H1 (cell line): ENCODE results near the gene BAIAP2L2.

Source experiments
- ASH2L ChIP-seq: fragments of 200-600, 300-600 bp; sonication (generic); IDR thresholded peaks from one replicate; pipeline ENCODE4 v1.7.1; 2017; ENCODE audit warnings: low read length
- CHD1 ChIP-seq: IDR thresholded peaks from 2 replicates; pipeline ENCODE4 v1.6.1; 2012; ENCODE audit warnings: low read depth, low read length, improper control_type of control experiment
- CREB1 ChIP-seq: IDR thresholded peaks from 2 replicates; pipeline ENCODE4 v1.6.1; 2012; ENCODE audit warnings: inconsistent platforms
- CTCF ChIP-seq, 3 experiments: IDR thresholded peaks; 1 replicate in 2 of 3; 2 replicates in 1 of 3; pipeline versions ENCODE4 v1.5.1 to v1.6.1; 2011; ENCODE audit warnings: low read length in 3 of 3, mild to moderate bottlenecking in 3 of 3, inconsistent platforms in 2 of 3, low read depth in 1 of 3, moderate library complexity in 1 of 3; ENCODE audit not compliant: insufficient read depth in 1 of 3; ENCODE audit errors: control extremely low read depth in 1 of 3
- EGR1 ChIP-seq: IDR thresholded peaks from 2 replicates; pipeline ENCODE4 v1.6.1; 2011; ENCODE audit warnings: low read depth, low read length, borderline replicate concordance
- EZH2 ChIP-seq: fragments of 200-600 bp; sonication (generic); IDR thresholded peaks from 2 replicates; pipeline ENCODE4 v1.7.1; 2012; ENCODE audit warnings: low read depth, mild to moderate bottlenecking, moderate library complexity, low read length, inconsistent platforms; ENCODE audit not compliant: severe bottlenecking
- JUN ChIP-seq: IDR thresholded peaks from 2 replicates; pipeline ENCODE4 v1.6.1; 2011; ENCODE audit warnings: low read depth, mild to moderate bottlenecking, improper control_type of control experiment, low read length
- POLR2A ChIP-seq, 2 experiments: IDR thresholded peaks; 1 replicate in 1 of 2; 2 replicates in 1 of 2; pipeline ENCODE4 v1.6.1; 2011; ENCODE audit warnings: low read depth in 2 of 2, low read length in 2 of 2, mild to moderate bottlenecking in 2 of 2; ENCODE audit errors: control extremely low read depth in 1 of 2
- POLR2AphosphoS5 ChIP-seq: IDR thresholded peaks from 2 replicates; pipeline ENCODE4 v1.6.1; 2011; ENCODE audit warnings: low read depth, low read length
- RAD21 ChIP-seq, 2 experiments: IDR thresholded peaks in 1 of 2; conservative IDR thresholded peaks in 1 of 2; 2 replicates each; pipeline ENCODE4 v1.6.1; 2011; ENCODE audit warnings: low read depth in 2 of 2, low read length in 2 of 2, improper control_type of control experiment in 1 of 2, inconsistent platforms in 1 of 2, mild to moderate bottlenecking in 1 of 2, moderate library complexity in 1 of 2
- RFX5 ChIP-seq: IDR thresholded peaks from 2 replicates; pipeline ENCODE4 v1.6.1; 2011; ENCODE audit warnings: low read depth, low read length, improper control_type of control experiment, borderline replicate concordance
- SIN3A ChIP-seq, 2 experiments: IDR thresholded peaks in 1 of 2; conservative IDR thresholded peaks in 1 of 2; 2 replicates each; pipeline ENCODE4 v1.6.1; 2011 to 2012; ENCODE audit warnings: low read length in 2 of 2, improper control_type of control experiment in 1 of 2, low read depth in 1 of 2, mild to moderate bottlenecking in 1 of 2
- SUZ12 ChIP-seq: fragments of 200-600 bp; sonication (generic); IDR thresholded peaks from 2 replicates; pipeline ENCODE4 v1.6.1; 2012; ENCODE audit warnings: mild to moderate bottlenecking, inconsistent platforms, low read length, moderate library complexity, mixed read lengths

GRCh38 chr22:38125038-38125610, 14.6 kb upstream of the BAIAP2L2 start:
- TF ChIP-seq CTCF (IDR thresholded peaks at IDR 0.05; ENCODE audit: control extremely low read depth in 1 of 3, insufficient read depth in 1 of 3, low read depth in 1 of 3, low read length in 3 of 3) (no peak), SUZ12 (no peak), RAD21 (IDR thresholded peaks at IDR 0.05 in 1 of 2, conservative IDR thresholded peaks at IDR 0.05 in 1 of 2; ENCODE audit: low read depth in 2 of 2, low read length in 2 of 2) (no peak), CHD1 (no peak), EZH2 (no peak), EGR1 (no peak), POLR2A (IDR thresholded peaks at IDR 0.05; ENCODE audit: control extremely low read depth in 1 of 2, low read depth in 2 of 2, low read length in 2 of 2) (no peak), SIN3A (conservative IDR thresholded peaks at IDR 0.05 in 1 of 2, IDR thresholded peaks at IDR 0.05 in 1 of 2; ENCODE audit: low read depth in 1 of 2, low read length in 2 of 2) (no peak), JUN (no peak), POLR2AphosphoS5 (no peak), RFX5 (no peak), CREB1 (no peak), ASH2L (no peak)
